ENCODE measurements around the gene NDUFAF7.

- TF ChIP-seq CTCF (IDR thresholded peaks at IDR 0.05 in 4 of 5, conservative IDR thresholded peaks at IDR 0.05 in 1 of 5) (no peak), POLR2A (IDR thresholded peaks at IDR 0.05) (no peak)
Observed at GRCh38 chr2:37281916-37282315, 50.5 kb downstream of the NDUFAF7 start.

All from gastrocnemius medialis (tissue), 4 donors.